Stomach (tissue), 9 donors: ENCODE data around the gene STXBP6. TPM values are rescaled to one million over a fixed set of nuclear protein-coding genes. Genes with fewer than 3 reads are reported as not detected.

ENCODE experiments used
- DNase-seq, 2 donors: peaks; one replicate each; pipeline versions ENCODE4 v3.0.0 to v3.0.0-alpha.2; 2013 to 2019
- H3K27ac ChIP-seq, 5 donors: fragments of 200-600 bp in 4 of 5; sonication (generic) in 4 of 5; one replicate each; pipeline ENCODE4 v1.5.1; 2013 to 2019; ENCODE audit warnings: mild to moderate bottlenecking in 1 of 5, moderate library complexity in 1 of 5
- H3K27me3 ChIP-seq, 3 donors: fragments of 200-600 bp; sonication (generic); one replicate each; pipeline ENCODE4 v1.5.1; 2017 to 2019; ENCODE audit warnings: mixed run types in 1 of 3
- H3K36me3 ChIP-seq, 4 donors: fragments of 200-600 bp; sonication (generic); 1 replicate in 3 of 4; 2 replicates in 1 of 4; pipeline ENCODE4 v1.5.1; 2016 to 2019
- H3K4me1 ChIP-seq, 4 donors: fragments of 200-600 bp; sonication (generic); one replicate each; pipeline ENCODE4 v1.5.1; 2016 to 2019
- H3K4me3 ChIP-seq, 4 donors: fragments of 200-600 bp; sonication (generic) in 3 of 4; one replicate each; pipeline ENCODE4 v1.5.1; 2016 to 2019; ENCODE audit warnings: mild to moderate bottlenecking in 1 of 4
- H3K9me3 ChIP-seq, 4 donors: fragments of 200-600 bp; sonication (generic); one replicate each; pipeline ENCODE4 v1.5.1; 2016 to 2019
- EP300 ChIP-seq: sonication (generic); formaldehyde crosslinking; IDR thresholded peaks from one replicate; pipeline ENCODE4 v1.6.1; 2017; ENCODE audit warnings: antibody characterized with exemption
- POLR2A ChIP-seq, 4 donors: fragments of 450-650 bp; IDR thresholded peaks; one replicate each; pipeline ENCODE4 v1.6.1; 2016; ENCODE audit warnings: antibody characterized with exemption in 4 of 4, control low read depth in 2 of 4, mild to moderate bottlenecking in 1 of 4, moderate library complexity in 1 of 4
- POLR2AphosphoS5 ChIP-seq, 3 donors: sonication (generic); formaldehyde crosslinking; IDR thresholded peaks; one replicate each; pipeline ENCODE4 v1.6.1; 2016; ENCODE audit warnings: antibody characterized with exemption in 3 of 3
- WGBS, 5 donors: extraction: QIAGEN DNeasy Blood & Tissue Kit in 3 of 5; methylation state at CpG; one replicate each; pipeline versions ENCODE4 v1.1.5 to v1.1.7; 2013 to 2018; 5-methylcytosine and 5-hydroxymethylcytosine counted together
- intact Hi-C: fragments of 100-400 bp; cut with DNase I; formaldehyde crosslinking; loops from one replicate; pipeline ENCODE4 v1.15.1; 2023; ENCODE audit warnings: low total_unique reads
- polyA plus RNA-seq, 3 donors: library from polyadenylated mRNA; stranded (reverse); fragments of 200-250 nt; gene quantifications; one replicate each; pipeline ENCODE4 v1.2.3, GENCODE V29; 2013
- total RNA-seq, 5 donors: library from RNA; depleted of rRNA; stranded (reverse); fragments of >200 nt; gene quantifications; one replicate each; pipeline versions ENCODE4 v1.1.0 to v1.2.3, GENCODE V29; 2014 to 2016
- TF ChIP-seq, protein P1 (sequence below), 7 experiments: fragments of 450-650 bp in 4 of 7; fragments of 200-600 bp in 3 of 7; sonication (generic) in 3 of 7; IDR thresholded peaks; one replicate each; pipeline ENCODE4 v1.5.1; 2016 to 2019; ENCODE audit warnings: antibody characterized with exemption in 7 of 7, control low read depth in 2 of 7, mild to moderate bottlenecking in 1 of 7
- donor health status: healthy with polysubstance abuse.
- donor health status: Bipolar disorder and iron deficiency.
- donor health status: healthy.

The STXBP6 gene
- total and polyA plus RNA-seq, 8 donors, result 7.4 to 37.1 (median 15.2) TPM

DNA sequence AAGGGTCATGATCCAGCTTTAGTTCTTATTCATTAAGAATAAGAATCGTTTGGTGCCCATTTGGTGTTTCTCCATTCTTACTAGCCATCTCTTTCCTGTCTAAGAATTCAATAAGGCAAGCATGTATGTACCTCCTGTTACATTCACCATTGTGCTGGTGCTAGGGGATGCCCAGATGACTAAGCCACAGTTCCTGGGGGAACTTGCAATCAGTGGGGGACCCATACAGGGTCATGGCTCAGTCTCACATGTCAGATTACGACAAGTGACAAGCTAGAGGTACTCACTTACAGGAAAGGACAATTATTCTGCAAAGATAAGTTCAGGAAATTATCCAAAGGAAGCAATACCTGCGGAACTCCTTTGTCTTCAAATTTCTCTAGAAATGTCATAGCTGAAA, 125.4 kb downstream of the STXBP6 start:
- intact Hi-C loops, result no loop called here
- no peak overlapping the region for H3K4me3 ChIP-seq
- no peaks in the 10 kb centered on the region for H3K27me3 ChIP-seq
- TF ChIP-seq POLR2A (IDR thresholded peaks at IDR 0.05) (no peak), EP300 (no peak)
- WGBS, 5 donors, result 73 to 81% (median 76%) methylated on average over 3 of the region's 3 CpGs
- H3K9me3 ChIP-seq, result no peaks in the 10 kb centered on the region
- H3K36me3 ChIP-seq, result no peaks in the 10 kb centered on the region
- H3K27ac ChIP-seq, result no peak overlapping the region
- DNase-seq, result no peak
- H3K4me1 ChIP-seq, result peaks cover 0 to 29% (median 11%) of the 10 kb centered on the region in 4 donors

DNA sequence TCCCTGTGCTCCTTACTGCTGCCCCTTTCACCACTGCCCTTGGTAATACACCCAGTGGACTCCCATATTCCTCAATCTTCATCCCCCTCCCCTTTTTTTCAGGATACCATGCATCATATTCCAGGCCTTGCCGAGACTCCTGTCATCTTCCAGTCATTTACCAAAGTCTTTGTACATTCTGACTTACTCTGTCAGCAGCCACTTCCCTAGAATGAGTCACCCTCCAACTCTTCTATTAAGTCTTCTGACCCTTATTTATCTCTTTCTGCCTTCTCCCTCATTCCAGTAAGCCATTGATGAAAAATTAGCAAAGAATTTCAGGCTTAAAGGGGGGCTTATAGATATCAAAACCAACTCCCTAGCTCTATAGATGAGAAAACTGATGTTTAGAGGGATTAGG, 128.0 kb downstream of the STXBP6 start:
- H3K27ac ChIP-seq, result no peak overlapping the region

DNA sequence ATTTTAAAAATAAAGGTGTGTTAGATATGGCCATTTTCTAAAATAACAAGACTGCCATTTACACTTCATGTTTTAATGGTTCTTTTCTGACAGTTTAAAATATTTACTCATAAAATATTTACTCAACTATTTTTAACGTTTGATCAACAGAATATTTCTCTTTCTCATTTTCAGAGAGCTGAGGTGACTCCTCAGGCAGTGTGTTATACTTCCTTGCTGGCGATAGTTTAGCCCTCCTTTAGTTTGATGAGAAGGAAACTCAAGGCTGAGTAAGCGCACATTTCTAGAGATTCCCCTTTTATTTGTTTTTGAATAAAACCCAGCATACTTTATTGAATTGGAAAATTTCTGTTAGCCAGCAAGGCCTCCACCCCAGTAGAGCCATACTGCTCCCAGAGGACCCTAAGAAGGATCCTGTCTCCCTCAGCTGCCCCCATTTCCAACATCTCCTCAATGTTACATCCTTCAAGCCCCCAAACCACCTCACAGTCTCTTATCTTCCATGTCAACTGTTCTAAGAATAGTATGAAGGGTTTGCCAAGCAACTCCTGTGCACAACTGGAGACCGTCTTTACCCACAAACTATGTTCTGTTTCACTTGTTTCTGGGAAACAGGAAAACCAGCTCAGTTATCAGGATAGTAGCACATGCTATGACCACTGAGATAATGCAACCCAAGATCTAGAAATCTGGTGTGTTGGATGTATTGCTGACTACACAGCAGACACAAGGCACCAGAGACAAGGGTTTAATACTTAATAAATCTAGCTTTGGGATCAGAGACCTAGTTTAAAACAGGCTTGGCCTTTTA, 129.5 kb downstream of the STXBP6 start:
- no peak overlapping the region for H3K27ac ChIP-seq
- H3K4me1 ChIP-seq, result peaks cover 5 to 33% (median 19%) of the 10 kb centered on the region in 4 donors
- no peak for DNase-seq
- TF ChIP-seq EP300 (no peak), POLR2AphosphoS5 (IDR thresholded peaks at IDR 0.05) (no peak), POLR2A (IDR thresholded peaks at IDR 0.05) (no peak)
- TF ChIP-seq, protein P1, sequence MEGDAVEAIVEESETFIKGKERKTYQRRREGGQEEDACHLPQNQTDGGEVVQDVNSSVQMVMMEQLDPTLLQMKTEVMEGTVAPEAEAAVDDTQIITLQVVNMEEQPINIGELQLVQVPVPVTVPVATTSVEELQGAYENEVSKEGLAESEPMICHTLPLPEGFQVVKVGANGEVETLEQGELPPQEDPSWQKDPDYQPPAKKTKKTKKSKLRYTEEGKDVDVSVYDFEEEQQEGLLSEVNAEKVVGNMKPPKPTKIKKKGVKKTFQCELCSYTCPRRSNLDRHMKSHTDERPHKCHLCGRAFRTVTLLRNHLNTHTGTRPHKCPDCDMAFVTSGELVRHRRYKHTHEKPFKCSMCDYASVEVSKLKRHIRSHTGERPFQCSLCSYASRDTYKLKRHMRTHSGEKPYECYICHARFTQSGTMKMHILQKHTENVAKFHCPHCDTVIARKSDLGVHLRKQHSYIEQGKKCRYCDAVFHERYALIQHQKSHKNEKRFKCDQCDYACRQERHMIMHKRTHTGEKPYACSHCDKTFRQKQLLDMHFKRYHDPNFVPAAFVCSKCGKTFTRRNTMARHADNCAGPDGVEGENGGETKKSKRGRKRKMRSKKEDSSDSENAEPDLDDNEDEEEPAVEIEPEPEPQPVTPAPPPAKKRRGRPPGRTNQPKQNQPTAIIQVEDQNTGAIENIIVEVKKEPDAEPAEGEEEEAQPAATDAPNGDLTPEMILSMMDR (IDR thresholded peaks at IDR 0.05), result no peak
- 34 to 59% (median 52%) methylated on average over 4 of the region's 4 CpGs for WGBS, 5 donors
- H3K4me3 ChIP-seq, result no peak overlapping the region
- intact Hi-C loops, result no loop called here
- no peaks in the 10 kb centered on the region for H3K9me3 ChIP-seq
- H3K27me3 ChIP-seq, result no peaks in the 10 kb centered on the region
- no peaks in the 10 kb centered on the region for H3K36me3 ChIP-seq

More for the DNA sequence above, 128.0 kb downstream of the STXBP6 start:
- Histone ChIP-seq H3K4me3 (no peak overlapping the region), H3K9me3 (no peaks in the 10 kb centered on the region), H3K27me3 (no peaks in the 10 kb centered on the region), H3K4me1 (peaks cover 0 to 25% (median 9%) of the 10 kb centered on the region in 4 donors), H3K36me3 (no peaks in the 10 kb centered on the region)
- intact Hi-C loops, result no loop called here
- no peak for TF ChIP-seq EP300
- TF ChIP-seq POLR2A (IDR thresholded peaks at IDR 0.05), result no peak
- no peak for TF ChIP-seq POLR2AphosphoS5 (IDR thresholded peaks at IDR 0.05)
- TF ChIP-seq, protein P1 (IDR thresholded peaks at IDR 0.05), result no peak
- DNase-seq, result no peak
- WGBS, 5 donors, result 29 to 88% (median 87%) methylated on average over 1 of the region's 1 CpG

DNA sequence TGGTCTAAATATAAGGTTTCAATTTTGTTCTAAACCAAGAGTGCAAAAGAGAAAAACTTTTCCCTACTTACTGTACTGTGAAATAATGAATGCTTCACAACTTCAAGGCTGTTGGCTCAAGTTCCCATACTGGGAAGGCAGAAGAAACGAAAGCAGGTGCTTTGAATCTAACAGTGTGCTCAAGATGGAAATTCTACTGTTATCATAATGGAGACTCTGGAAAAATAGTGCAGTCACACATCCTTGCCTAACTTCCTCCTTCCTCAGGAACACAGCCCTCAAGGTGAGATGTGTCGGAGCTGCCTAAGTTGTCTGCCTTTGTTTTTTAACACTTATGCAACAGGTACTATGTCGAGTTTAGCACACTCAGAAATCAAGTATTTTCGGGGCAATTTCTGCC, 131.1 kb downstream of the STXBP6 start:
- intact Hi-C loops, result no loop called here
- TF ChIP-seq EP300 (no peak), POLR2A (IDR thresholded peaks at IDR 0.05) (no peak), POLR2AphosphoS5 (IDR thresholded peaks at IDR 0.05) (no peak)
- TF ChIP-seq, protein P1 (IDR thresholded peaks at IDR 0.05), result no peak
- Histone ChIP-seq H3K27ac (no peak overlapping the region), H3K36me3 (no peaks in the 10 kb centered on the region), H3K4me1 (peaks cover 5 to 33% (median 18%) of the 10 kb centered on the region in 4 donors), H3K4me3 (no peak overlapping the region), H3K9me3 (no peaks in the 10 kb centered on the region), H3K27me3 (no peaks in the 10 kb centered on the region)
- WGBS, 5 donors, result 55 to 69% (median 64%) methylated on average over 4 of the region's 4 CpGs
- DNase-seq, result no peak
